K562 (cell line): Measurements from ENCODE around the gene FIZ1. TPM values are rescaled to one million over a fixed set of nuclear protein-coding genes. Genes with fewer than 3 reads are reported as not detected.
A peak's percentile ranks its signal among the peaks of the same experiment; 100 is the strongest.

Source experiments
- ATAC-seq: fragments of 200-7000 bp; cut with Tn5 transposase; 3 replicates; pipeline ENCODE4 v1.9.1; 2020; ENCODE audit warnings: moderate library complexity
- BruUV-seq: library from RNA; stranded (reverse); fragments of 400-500 nt; replicated peaks from 2 replicates; lab custom pipeline; 2021; lab: Mats Ljungman, UMichigan
- CTCF ChIA-PET: fragments of 300-600 bp; formaldehyde crosslinking; extraction: SDS; loops from one replicate; lab custom pipeline; 2021; ENCODE audit warnings: low intra/inter-chr PET ratio; lab: Yijun Ruan, JAX
- POLR2A ChIA-PET: fragments of 300-600, 350-650 bp; sonication (Branson Sonifier 250); formaldehyde crosslinking; extraction: SDS; loops from one replicate; lab custom pipeline; 2021; ENCODE audit warnings: antibody characterized with exemption, inconsistent platforms; lab: Yijun Ruan, JAX
- DNase-seq, 4 experiments: peaks; one replicate each; pipeline versions ENCODE4 v3.0.0 to v3.0.0-alpha.2; 2011 to 2018; ENCODE audit warnings: low spot score in 3 of 4, mixed read lengths in 3 of 4; ENCODE audit errors: extremely low read depth in 1 of 4
- FAIRE-seq: peaks from 2 replicates; lab custom pipeline; 2011; peaks lifted over from hg19 to GRCh38; lab: Jason Lieb, UNC
- H2AFZ ChIP-seq: 2 replicates; pipeline ENCODE4 v1.6.0; 2011; ENCODE audit warnings: low read depth, low read length, control low read depth, inconsistent platforms
- H3K27ac ChIP-seq: fragments of 200-600 bp; 3 replicates; pipeline ENCODE4 v1.8.0; 2011; ENCODE audit warnings: low read depth, mild to moderate bottlenecking, control low read depth, inconsistent platforms, low read length, moderate library complexity, mixed read lengths; ENCODE audit errors: extremely low read depth
- H3K27me3 ChIP-seq, 2 experiments: fragments of 300-600 bp in 1 of 2; 2 replicates in 1 of 2; 3 replicates in 1 of 2; pipeline versions ENCODE4 v1.6.0 to v1.8.0; 2011; ENCODE audit warnings: inconsistent platforms in 2 of 2, low read length in 2 of 2, mild to moderate bottlenecking in 1 of 2, mixed read lengths in 1 of 2, moderate library complexity in 1 of 2; ENCODE audit not compliant: control insufficient read depth in 2 of 2, insufficient read depth in 2 of 2
- H3K36me3 ChIP-seq: fragments of 300-600 bp; 3 replicates; pipeline ENCODE4 v1.8.0; 2011; ENCODE audit warnings: mild to moderate bottlenecking, low read length, inconsistent platforms; ENCODE audit not compliant: control insufficient read depth, insufficient read depth
- H3K4me1 ChIP-seq, 2 experiments: fragments of 200-600 bp in 1 of 2; replicated peaks in 1 of 2; 2 replicates in 1 of 2; 3 replicates in 1 of 2; pipeline versions ENCODE4 v1.5.1 to v1.8.0; 2011; ENCODE audit warnings: inconsistent platforms in 2 of 2, low read length in 2 of 2, mild to moderate bottlenecking in 1 of 2, mixed read lengths in 1 of 2, moderate library complexity in 1 of 2; ENCODE audit not compliant: control insufficient read depth in 2 of 2, insufficient read depth in 2 of 2
- H3K4me2 ChIP-seq: 2 replicates; pipeline ENCODE4 v1.6.1; 2011; ENCODE audit warnings: low read length, control low read depth, inconsistent platforms, mixed read lengths; ENCODE audit not compliant: insufficient read depth
- H3K4me3 ChIP-seq: fragments of 200-600 bp; sonication (generic), shearing (Covaris generic); 2 replicates; pipeline ENCODE4 v1.5.1; 2016; ENCODE audit warnings: control low read depth, inconsistent platforms
- H3K79me2 ChIP-seq: fragments of 200-600 bp; 3 replicates; pipeline ENCODE4 v1.8.0; 2011; ENCODE audit warnings: low read length, inconsistent platforms; ENCODE audit not compliant: control insufficient read depth, insufficient read depth
- H3K9ac ChIP-seq, 2 experiments: 2 replicates each; pipeline versions ENCODE4 v1.6.0 to v1.6.1; 2011; ENCODE audit warnings: low read depth in 2 of 2, low read length in 2 of 2, control low read depth in 1 of 2, inconsistent platforms in 1 of 2, mild to moderate bottlenecking in 1 of 2, mixed read lengths in 1 of 2; ENCODE audit not compliant: insufficient read depth in 1 of 2
- H3K9me1 ChIP-seq: one replicate; pipeline ENCODE4 v1.6.0; 2011; ENCODE audit warnings: inconsistent platforms, mild to moderate bottlenecking, low read length, moderate library complexity; ENCODE audit not compliant: control insufficient read depth, insufficient read depth
- H3K9me3 ChIP-seq: replicated peaks from 2 replicates; pipeline ENCODE4 v1.5.1; 2011; ENCODE audit warnings: low read depth, low read length, inconsistent platforms; ENCODE audit not compliant: control insufficient read depth, insufficient read depth
- H4K20me1 ChIP-seq: replicated peaks from 2 replicates; pipeline ENCODE4 v1.6.1; 2011; ENCODE audit warnings: low read length, inconsistent platforms, mixed read lengths; ENCODE audit not compliant: control insufficient read depth, insufficient read depth
- CXXC5 ChIP-seq: fragments of 250-450 bp; sonication (Bioruptor Pico); IDR thresholded peaks from 2 replicates; pipeline ENCODE4 v1.8.0; 2022; ENCODE audit warnings: inconsistent platforms, mild to moderate bottlenecking, moderate library complexity
- DMBX1 ChIP-seq: fragments of 250-450 bp; sonication (Bioruptor Pico); IDR thresholded peaks from 2 replicates; pipeline ENCODE4 v1.8.0; 2022; ENCODE audit warnings: inconsistent platforms, mild to moderate bottlenecking, moderate library complexity, borderline replicate concordance
- DNMT1 ChIP-seq: fragments of 450-650 bp; IDR thresholded peaks from 2 replicates; pipeline ENCODE4 v1.6.1; 2016; ENCODE audit warnings: antibody characterized with exemption, mild to moderate bottlenecking
- L3MBTL2 ChIP-seq: fragments of 450-650 bp; IDR thresholded peaks from 2 replicates; pipeline ENCODE4 v1.6.1; 2016; ENCODE audit warnings: mild to moderate bottlenecking, moderate library complexity
- NR2C1 ChIP-seq, 2 experiments: fragments of 450-650 bp; IDR thresholded peaks; 2 replicates each; pipeline ENCODE4 v1.6.1; 2017; ENCODE audit warnings: mild to moderate bottlenecking in 2 of 2, antibody characterized with exemption in 1 of 2, inconsistent platforms in 1 of 2, missing compliant biosample characterization in 1 of 2, missing genetic modification characterization in 1 of 2
- PCBP2 ChIP-seq: fragments of 200-400 bp; formaldehyde crosslinking; IDR thresholded peaks from 2 replicates; pipeline ENCODE4 v1.6.1; 2018; ENCODE audit warnings: low read length, low read depth, mild to moderate bottlenecking, moderate library complexity; ENCODE audit not compliant: poor library complexity, severe bottlenecking
- SMAD4 ChIP-seq: fragments of 250-450 bp; sonication (Bioruptor Pico); conservative IDR thresholded peaks from 2 replicates; pipeline ENCODE4 v1.8.0; 2021; ENCODE audit warnings: inconsistent platforms, mild to moderate bottlenecking, moderate library complexity
- TGIF2 ChIP-seq: sonication (generic); formaldehyde crosslinking; IDR thresholded peaks from 2 replicates; pipeline ENCODE4 v1.8.1; 2022; ENCODE audit warnings: mild to moderate bottlenecking, missing genetic modification reagents, moderate library complexity
- ZNF785 ChIP-seq: fragments of 250-450 bp; sonication (Bioruptor Pico); IDR thresholded peaks from 2 replicates; pipeline ENCODE4 v1.4.0; 2020; ENCODE audit warnings: mild to moderate bottlenecking
- ZZZ3 ChIP-seq: fragments of 450-650 bp; IDR thresholded peaks from 2 replicates; pipeline ENCODE4 v1.6.1; 2016; ENCODE audit warnings: antibody characterized with exemption, mild to moderate bottlenecking, moderate library complexity
- WGBS: fragments of 100-300 bp; shearing (Covaris generic); methylation state at CpG from one replicate; pipeline ENCODE4 v1.1.6; 2016; ENCODE audit warnings: low coverage, mixed read lengths; ENCODE audit not compliant: insufficient coverage; ENCODE audit errors: missing lambda C conversion rate; 5-methylcytosine and 5-hydroxymethylcytosine counted together
- in situ Hi-C: fragments of 300-500 bp; cut with MboI; formaldehyde crosslinking; loops from 4 replicates; pipeline ENCODE4 v1.15.0; 2018; ENCODE audit warnings: inconsistent platforms, mixed read lengths
- intact Hi-C: fragments of 100-400 bp; cut with micrococcal nuclease; formaldehyde crosslinking; loops from 2 replicates; pipeline ENCODE4 v1.14.2; 2022
- polyA plus RNA-seq, 8 experiments: library from polyadenylated mRNA; depleted of rRNA in 4 of 8; stranded (reverse) in 5 of 8; unstranded in 3 of 8; fragments of >200 nt; fragmentation: Nextera tagmentation in 2 of 8; fragmentation: Illumina TruSeq in 1 of 8; extraction: Ambion mirVana in 2 of 8; extraction: Trizol in 1 of 8; gene quantifications; 2 replicates each; pipeline versions ENCODE4 v1.2.1 to v1.2.3, GENCODE V29; 2011 to 2014; ENCODE audit warnings: inconsistent platforms in 1 of 8, missing spikeins in 1 of 8
- total RNA-seq, 7 experiments: library from RNA; depleted of rRNA in 6 of 7; stranded (reverse); fragments of >200 nt in 6 of 7; fragmentation: Illumina TruSeq in 2 of 7; extraction: Trizol in 2 of 7; gene quantifications; 2 replicates each; pipeline versions ENCODE4 v1.2.1 to v1.2.3, GENCODE V29; 2011 to 2021; ENCODE audit warnings: low replicate concordance in 1 of 7
- TF ChIP-seq, protein P1 (sequence below): fragments of 250-450 bp; sonication (Bioruptor Pico); IDR thresholded peaks from 2 replicates; pipeline ENCODE4 v1.5.0; 2021; ENCODE audit warnings: mild to moderate bottlenecking, moderate library complexity
- TF ChIP-seq, protein P2 (sequence below): IDR thresholded peaks from 3 replicates; pipeline ENCODE4 v1.6.1; 2011; ENCODE audit warnings: borderline replicate concordance, mild to moderate bottlenecking, moderate library complexity; ENCODE audit not compliant: insufficient read length; ENCODE audit errors: extremely low read depth

Gene FIZ1
- total and polyA plus RNA-seq, 9 of the 15 experiments (the other 6 are each of a cell fraction or from before 2014, with no cell fraction given): 0.79 to 17.5 (median 5.5) TPM

DNA sequence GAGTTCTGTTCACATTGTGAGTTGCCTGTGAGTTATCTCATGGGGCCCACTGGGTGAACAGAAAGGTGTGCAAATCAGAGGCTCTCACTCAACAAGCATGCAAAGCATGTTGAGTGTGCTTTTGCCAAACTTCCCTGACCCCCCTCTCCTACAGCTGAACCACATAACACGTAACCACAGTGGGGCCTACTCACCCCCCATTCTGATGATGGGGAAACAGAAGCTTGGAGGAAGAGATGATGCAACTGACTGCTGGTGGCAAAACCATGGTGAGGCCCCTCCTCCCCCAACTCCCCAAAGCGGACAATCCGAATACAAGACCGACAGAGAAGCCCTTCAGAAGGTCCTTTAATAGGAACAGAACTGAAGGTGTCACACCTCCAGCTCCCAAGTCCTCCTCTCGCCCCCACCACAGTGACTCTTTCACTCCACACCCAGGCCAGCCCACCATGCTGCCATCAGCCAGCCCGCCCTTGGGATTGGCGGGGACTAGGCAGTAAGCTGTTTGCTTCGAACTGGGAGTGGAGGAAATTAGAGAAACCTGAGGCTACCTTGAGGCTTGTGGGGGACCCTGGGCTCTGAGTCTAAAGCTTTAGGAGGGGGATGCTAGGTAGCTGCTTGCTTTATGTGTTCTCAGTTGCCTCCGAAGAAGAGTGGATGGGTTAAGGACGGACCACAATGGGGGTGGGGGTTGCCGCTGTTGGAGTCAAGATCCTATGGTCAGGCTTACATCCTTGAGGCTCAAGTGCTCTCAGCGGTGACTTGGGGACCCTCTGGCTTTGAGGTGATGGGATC, 21.3 kb upstream of the FIZ1 start:
- Histone ChIP-seq H3K4me2 (no peak overlapping the region), H4K20me1 (no peaks in the 10 kb centered on the region; the same call in 1 of the 2 replicates), H2AFZ (no peak overlapping the region), H3K27ac (no peak overlapping the region), H3K9me1 (peaks cover 3% of the 10 kb centered on the region), H3K9ac (no peak overlapping the region), H3K36me3 (peaks cover 27% of the 10 kb centered on the region; the same call in 2 of the 3 replicates), H3K4me1 (peaks cover 9 to 17% of the 10 kb centered on the region in 2 experiments; a peak in 4 of 5 replicates), H3K27me3 (no peaks in the 10 kb centered on the region), H3K4me3 (no peak overlapping the region), H3K9me3 (no peaks in the 10 kb centered on the region), H3K79me2 (peaks cover 7% of the 10 kb centered on the region; the same call in 2 of the 3 replicates)
- in situ Hi-C loops (loop anchor here (10.0 kb wide), 1 partner anchor 336 kb away; the partner anchor contains the start of genes BRSK1 and HSPBP1), intact Hi-C loops (no loop called here)
- POLR2A ChIA-PET: interaction anchor here (0.6 to 2.0 kb wide), 5 partner anchors 10 to 1074 kb away, joined by 3 to 11 read pairs (median 4); partner anchors contain the start of genes FIZ1 and ZNF865
- 83% methylated on average over 12 of the region's 12 CpGs for WGBS
- DNase-seq (peak in 2 of 4 experiments; percentile 3 to 4), FAIRE-seq (no peak), ATAC-seq (no peak)
- no TSS peak for BruUV-seq
- CTCF ChIA-PET: no interaction called here
- 0 out of 2 replicates have a peak, but pooled peaks have one; percentile 29 for TF ChIP-seq DMBX1 (CRISPR knock-in tag)
- TF ChIP-seq SMAD4 (CRISPR knock-in tag): peak; percentile 48; the same call in 1 of the 2 replicates
- TF ChIP-seq L3MBTL2: no peak
- TF ChIP-seq CXXC5: 0 out of 2 replicates have a peak, but pooled peaks have one; percentile 28
- no peak for TF ChIP-seq ZNF785 (CRISPR knock-in tag)
- TF ChIP-seq, protein P1, sequence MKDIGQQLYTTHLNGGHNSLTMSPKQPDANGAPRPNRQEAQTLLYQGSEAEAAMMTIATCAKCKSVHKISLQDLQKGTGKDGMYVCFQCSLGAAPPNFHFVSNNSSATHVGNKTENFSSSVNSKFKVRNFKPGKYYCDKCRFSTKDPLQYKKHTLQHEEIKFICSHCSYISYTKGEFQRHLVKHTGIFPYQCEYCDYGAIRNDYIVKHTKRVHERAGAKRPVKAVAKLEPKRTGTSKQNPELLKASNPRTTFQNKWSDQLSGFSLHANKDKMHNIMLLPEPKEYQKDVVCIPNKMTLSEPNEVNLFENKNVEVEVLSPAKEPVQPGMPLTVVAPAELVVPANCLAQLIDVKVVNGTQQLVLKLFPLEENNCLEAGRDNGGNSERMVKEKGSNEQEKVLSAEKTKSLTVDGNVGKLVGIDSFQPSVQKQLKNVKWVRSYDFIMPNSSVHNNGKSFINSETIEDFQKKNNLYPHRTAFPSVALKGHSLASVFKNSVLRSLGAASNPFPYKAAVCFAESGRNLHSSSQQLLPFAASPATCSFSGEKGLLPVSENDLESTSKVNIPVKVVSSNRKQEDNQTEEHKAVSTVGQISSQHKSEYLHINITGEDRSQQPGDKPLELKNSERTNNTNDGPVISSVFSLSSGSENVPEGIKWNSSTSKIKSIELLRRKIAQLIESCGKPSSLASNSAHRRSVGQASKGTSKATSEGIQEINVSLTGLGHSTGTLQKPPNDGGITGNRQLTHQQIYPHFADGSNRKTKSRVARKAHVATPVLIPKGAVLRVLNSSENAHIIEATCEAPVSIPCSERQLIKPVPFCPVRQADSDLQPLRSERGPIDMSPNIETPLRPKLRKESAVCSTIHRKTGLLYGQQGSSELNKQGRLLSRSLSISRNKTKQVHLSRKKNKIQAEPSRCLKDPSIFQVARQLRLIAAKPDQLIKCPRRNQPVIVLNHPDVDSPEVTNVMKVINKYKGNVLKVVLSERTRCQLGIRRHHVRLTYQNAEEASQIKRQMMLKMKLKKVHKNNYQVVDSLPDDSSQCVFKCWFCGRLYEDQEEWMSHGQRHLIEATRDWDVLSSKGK (CRISPR knock-in tag): no peak
- no peak for TF ChIP-seq NR2C1 (IDR thresholded peaks at IDR 0.05)
- 0 out of 2 replicates have a peak, but pooled peaks have one; percentile 19 for TF ChIP-seq NR2C1 (tag; IDR thresholded peaks at IDR 0.05)
- no peak for TF ChIP-seq DNMT1
- TF ChIP-seq ZZZ3: no peak
- no peak for TF ChIP-seq PCBP2
- TF ChIP-seq TGIF2 (CRISPR knock-in tag): no peak
- TF ChIP-seq, protein P2, sequence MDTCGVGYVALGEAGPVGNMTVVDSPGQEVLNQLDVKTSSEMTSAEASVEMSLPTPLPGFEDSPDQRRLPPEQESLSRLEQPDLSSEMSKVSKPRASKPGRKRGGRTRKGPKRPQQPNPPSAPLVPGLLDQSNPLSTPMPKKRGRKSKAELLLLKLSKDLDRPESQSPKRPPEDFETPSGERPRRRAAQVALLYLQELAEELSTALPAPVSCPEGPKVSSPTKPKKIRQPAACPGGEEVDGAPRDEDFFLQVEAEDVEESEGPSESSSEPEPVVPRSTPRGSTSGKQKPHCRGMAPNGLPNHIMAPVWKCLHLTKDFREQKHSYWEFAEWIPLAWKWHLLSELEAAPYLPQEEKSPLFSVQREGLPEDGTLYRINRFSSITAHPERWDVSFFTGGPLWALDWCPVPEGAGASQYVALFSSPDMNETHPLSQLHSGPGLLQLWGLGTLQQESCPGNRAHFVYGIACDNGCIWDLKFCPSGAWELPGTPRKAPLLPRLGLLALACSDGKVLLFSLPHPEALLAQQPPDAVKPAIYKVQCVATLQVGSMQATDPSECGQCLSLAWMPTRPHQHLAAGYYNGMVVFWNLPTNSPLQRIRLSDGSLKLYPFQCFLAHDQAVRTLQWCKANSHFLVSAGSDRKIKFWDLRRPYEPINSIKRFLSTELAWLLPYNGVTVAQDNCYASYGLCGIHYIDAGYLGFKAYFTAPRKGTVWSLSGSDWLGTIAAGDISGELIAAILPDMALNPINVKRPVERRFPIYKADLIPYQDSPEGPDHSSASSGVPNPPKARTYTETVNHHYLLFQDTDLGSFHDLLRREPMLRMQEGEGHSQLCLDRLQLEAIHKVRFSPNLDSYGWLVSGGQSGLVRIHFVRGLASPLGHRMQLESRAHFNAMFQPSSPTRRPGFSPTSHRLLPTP: no peak
